SK-N-MC (cell line): ENCODE results near the gene CT45A1.
"Not testable (repeated sequence)": the region's sequence is repeated elsewhere in the genome, so short reads cannot be mapped to it uniquely, and the experiment has no call there.

Source experiments
- DNase-seq: peaks from one replicate; pipeline ENCODE4 v3.0.0-alpha.2; 2011; ENCODE audit warnings: low read depth, low spot score
- H3K27ac ChIP-seq: fragments of 200-600 bp; sonication (generic); 2 replicates; pipeline ENCODE4 v1.5.1; 2016; ENCODE audit warnings: mixed run types
- H3K36me3 ChIP-seq: fragments of 200-600 bp; sonication (generic); 2 replicates; pipeline ENCODE4 v1.6.1; 2017; ENCODE audit warnings: antibody characterized with exemption, low read length, mixed read lengths; ENCODE audit not compliant: insufficient read depth
- H3K4me3 ChIP-seq: fragments of 200-600 bp; sonication (generic); 2 replicates; pipeline ENCODE4 v1.5.1; 2016
- H3K9ac ChIP-seq: fragments of 200-600 bp; sonication (generic); 2 replicates; pipeline ENCODE4 v1.8.0; 2017; ENCODE audit warnings: mixed run types, mixed read lengths; ENCODE audit not compliant: insufficient read length
- H3K9me3 ChIP-seq: fragments of 200-600 bp; sonication (generic); 2 replicates; pipeline ENCODE4 v1.6.1; 2017; ENCODE audit warnings: low read depth, mild to moderate bottlenecking, antibody characterized with exemption, low read length, moderate library complexity, mixed read lengths
- EZH2 ChIP-seq: fragments of 200-600 bp; sonication (generic); IDR thresholded peaks from one replicate; pipeline ENCODE4 v1.6.1; 2017; ENCODE audit warnings: antibody characterized with exemption
- FOXP2 ChIP-seq: optimal IDR thresholded peaks from 2 replicates; pipeline ENCODE3; 2011; ENCODE audit warnings: mild to moderate bottlenecking, moderate library complexity; ENCODE audit not compliant: insufficient read depth; ENCODE audit errors: extremely low read length, control extremely low read depth
- POLR2AphosphoS5 ChIP-seq: IDR thresholded peaks from 2 replicates; pipeline ENCODE4 v1.6.1; 2012; ENCODE audit warnings: mild to moderate bottlenecking, low read depth, low read length, borderline replicate concordance

CT45A1 gene

GRCh38 chrX:135737366-135738071 lies 24.1 kb downstream of the CT45A1 start:
- TF ChIP-seq POLR2AphosphoS5: no peak
- no peak for TF ChIP-seq EZH2
- TF ChIP-seq FOXP2: no peak
- H3K9ac ChIP-seq: no peak overlapping the region
- no peaks in the 10 kb centered on the region for H3K36me3 ChIP-seq
- no peak overlapping the region for H3K4me3 ChIP-seq
- no peaks in the 10 kb centered on the region for H3K9me3 ChIP-seq
- no peak overlapping the region for H3K27ac ChIP-seq
- no peak for DNase-seq

GRCh38 chrX:135740681-135741149 lies 27.3 kb downstream of the CT45A1 start:
- H3K36me3 ChIP-seq: no peaks in the 10 kb centered on the region
- no peak overlapping the region for H3K27ac ChIP-seq
- H3K9me3 ChIP-seq: no peaks in the 10 kb centered on the region
- H3K9ac ChIP-seq: no peak overlapping the region
- H3K4me3 ChIP-seq: peak overlapping the region; percentile 38
- no peak for DNase-seq
- TF ChIP-seq FOXP2: no peak
- TF ChIP-seq EZH2: no peak
- no peak for TF ChIP-seq POLR2AphosphoS5

GRCh38 chrX:135741192-135741715 lies 27.8 kb downstream of the CT45A1 start:
- H3K9ac ChIP-seq: no peak overlapping the region
- H3K4me3 ChIP-seq: no peak overlapping the region; the same call in 1 of the 2 replicates
- no peaks in the 10 kb centered on the region for H3K36me3 ChIP-seq
- no peak for TF ChIP-seq FOXP2
- no peak for TF ChIP-seq EZH2
- TF ChIP-seq POLR2AphosphoS5: no peak
- DNase-seq: no peak
- no peak overlapping the region for H3K27ac ChIP-seq
- H3K9me3 ChIP-seq: no peaks in the 10 kb centered on the region

- DNase-seq, H3K9me3 ChIP-seq, H3K9ac ChIP-seq, H3K36me3 ChIP-seq, H3K27ac ChIP-seq, H3K4me3 ChIP-seq: not testable (repeated sequence)
Measured at GRCh38 chrX:135744739-135745138, 31.3 kb downstream of the CT45A1 start.

- H3K4me3 ChIP-seq, H3K36me3 ChIP-seq, H3K9me3 ChIP-seq, DNase-seq, H3K9ac ChIP-seq, H3K27ac ChIP-seq: not testable (repeated sequence)
Measured at GRCh38 chrX:135768091-135768490, 54.7 kb downstream of the CT45A1 start, which contains the start of gene CT45A3. Gene CT45A3, minus strand, starts transcription at chrX:135768191. Its CDS starts 3,747 bp downstream, at chrX:135764444.
